PC-9 (cell line): ENCODE measurements around the gene CCDC141. TPM values are rescaled to one million over a fixed set of nuclear protein-coding genes. Genes with fewer than 3 reads are reported as not detected.

Experiments used
- BruUV-seq: library from RNA; stranded (reverse); fragments of 400-500 nt; replicated peaks from 2 replicates; lab custom pipeline; 2021; lab: Mats Ljungman, UMichigan
- CTCF ChIA-PET: fragments of 300-600 bp; sonication (Branson Sonifier 250); formaldehyde crosslinking; loops from one replicate; lab custom pipeline; 2022; ENCODE audit warnings: antibody characterized with exemption; lab: Charles Lee
- POLR2A ChIA-PET: fragments of 300-600 bp; sonication (Branson Sonifier 250); formaldehyde crosslinking; loops from one replicate; lab custom pipeline; 2022; ENCODE audit warnings: antibody characterized with exemption; ENCODE audit not compliant: unreplicated experiment; lab: Charles Lee
- DNase-seq, 2 experiments: peaks; one replicate each; pipeline versions ENCODE4 v3.0.0 to v3.0.0-alpha.2; 2015 to 2022; ENCODE audit warnings: mixed read lengths in 1 of 2
- H2AFZ ChIP-seq: fragments of 200-600 bp; sonication (generic); 2 replicates; pipeline ENCODE4 v1.8.1; 2017; ENCODE audit warnings: antibody characterized with exemption
- H3F3A ChIP-seq: fragments of 200-600 bp; sonication (generic); 2 replicates; pipeline ENCODE4 v1.8.1; 2017; ENCODE audit warnings: antibody characterized with exemption, mild to moderate bottlenecking, low read depth; ENCODE audit not compliant: insufficient read depth
- H3K27ac ChIP-seq: fragments of 200-600 bp; sonication (generic); 2 replicates; pipeline ENCODE4 v1.6.1; 2016; ENCODE audit warnings: mixed run types
- H3K27me3 ChIP-seq: fragments of 200-600 bp; sonication (generic); 2 replicates; pipeline ENCODE4 v1.6.1; 2016; ENCODE audit warnings: low read depth, mixed run types; ENCODE audit not compliant: insufficient read depth
- H3K36me3 ChIP-seq: fragments of 200-600 bp; sonication (generic); 2 replicates; pipeline ENCODE4 v1.6.1; 2016; ENCODE audit warnings: low read depth, mixed run types
- H3K4me1 ChIP-seq: fragments of 200-600 bp; sonication (generic); replicated peaks from 2 replicates; pipeline ENCODE4 v1.6.1; 2016; ENCODE audit warnings: mixed run types; ENCODE audit not compliant: insufficient read depth
- H3K4me2 ChIP-seq: fragments of 200-600 bp; sonication (generic); 2 replicates; pipeline ENCODE4 v1.6.1; 2017; ENCODE audit warnings: mixed run types
- H3K4me3 ChIP-seq: fragments of 200-600 bp; sonication (generic); 2 replicates; pipeline ENCODE4 v1.6.1; 2016; ENCODE audit warnings: mixed run types
- H3K79me2 ChIP-seq: fragments of 200-600 bp; sonication (generic); 2 replicates; pipeline ENCODE4 v1.6.1; 2017; ENCODE audit warnings: low read depth, mixed run types
- H3K9me2 ChIP-seq: fragments of 200-600 bp; sonication (generic); 2 replicates; pipeline ENCODE4 v1.8.1; 2017; ENCODE audit warnings: mild to moderate bottlenecking; ENCODE audit not compliant: insufficient read depth
- H3K9me3 ChIP-seq: fragments of 200-600 bp; sonication (generic); 2 replicates; pipeline ENCODE4 v1.8.1; 2016; ENCODE audit warnings: low read depth; ENCODE audit not compliant: insufficient read depth
- H4K20me1 ChIP-seq: fragments of 200-600 bp; sonication (generic); 2 replicates; pipeline ENCODE4 v1.8.1; 2017; ENCODE audit not compliant: insufficient read depth
- CTCF ChIP-seq: fragments of 200-600 bp; sonication (generic); conservative IDR thresholded peaks from 2 replicates; pipeline ENCODE4 v1.6.1; 2017; ENCODE audit warnings: mixed run types, antibody characterized with exemption, mild to moderate bottlenecking, moderate library complexity
- EZH2 ChIP-seq: fragments of 200-600 bp; sonication (generic); IDR thresholded peaks from 2 replicates; pipeline ENCODE4 v1.8.0; 2017; ENCODE audit warnings: antibody characterized with exemption, low read depth
- intact Hi-C: fragments of 100-400 bp; cut with micrococcal nuclease; formaldehyde crosslinking; loops from one replicate; pipeline ENCODE4 v1.10.0; 2022; ENCODE audit not compliant: unreplicated experiment
- total RNA-seq: library from RNA; stranded (reverse); gene quantifications from 2 replicates; pipeline ENCODE4 v1.2.3, GENCODE V29; 2021

CCDC141 gene
- total RNA-seq, 1 experiment from 2014 or later = not detected

- no TSS peak for BruUV-seq
- ChIA-PET CTCF (no interaction called here), POLR2A (no interaction called here)
- H3K4me1 ChIP-seq = no peaks in the 10 kb centered on the region
- H3K4me3 ChIP-seq = no peak overlapping the region
- H3F3A ChIP-seq = no peaks in the 10 kb centered on the region
- H4K20me1 ChIP-seq = no peaks in the 10 kb centered on the region
- no peak for DNase-seq
- no peak for TF ChIP-seq CTCF
- no peak for TF ChIP-seq EZH2
- H3K9me3 ChIP-seq = no peaks in the 10 kb centered on the region
- H3K36me3 ChIP-seq = no peaks in the 10 kb centered on the region
- H3K27ac ChIP-seq = no peak overlapping the region
- no peaks in the 10 kb centered on the region for H3K79me2 ChIP-seq
- no peaks in the 10 kb centered on the region for H3K9me2 ChIP-seq
- H3K4me2 ChIP-seq = no peak overlapping the region
- intact Hi-C loops = loop anchor here (5.0 kb wide), 1 partner anchor 93 kb away; no protein-coding TSS in a partner anchor
- H2AFZ ChIP-seq = no peak overlapping the region
- no peaks in the 10 kb centered on the region for H3K27me3 ChIP-seq
Observed at GRCh38 chr2:178895171-178895570, 154.8 kb downstream of the CCDC141 start.

- ChIA-PET CTCF (interaction anchor here (0.7 to 1.2 kb wide), 2 partner anchors 22 to 235 kb away, joined by 4 to 5 read pairs; no protein-coding TSS in a partner anchor), POLR2A (no interaction called here)
- no peak for DNase-seq
- H3K4me2 ChIP-seq = no peak overlapping the region
- no peaks in the 10 kb centered on the region for H4K20me1 ChIP-seq
- H3F3A ChIP-seq = no peaks in the 10 kb centered on the region
- TF ChIP-seq EZH2 (no peak), CTCF (no peak)
- H3K4me3 ChIP-seq = no peak overlapping the region
- no peak overlapping the region; the same call in 1 of the 2 replicates for H2AFZ ChIP-seq
- H3K4me1 ChIP-seq = no peaks in the 10 kb centered on the region
- H3K9me2 ChIP-seq = no peaks in the 10 kb centered on the region
- H3K79me2 ChIP-seq = no peaks in the 10 kb centered on the region
- no peaks in the 10 kb centered on the region for H3K36me3 ChIP-seq
- no peaks in the 10 kb centered on the region for H3K27me3 ChIP-seq
- no TSS peak for BruUV-seq
- no peak overlapping the region for H3K27ac ChIP-seq
- intact Hi-C loops = loop anchor here (5.0 kb wide), 1 partner anchor 234 kb away; no protein-coding TSS in a partner anchor
- no peaks in the 10 kb centered on the region for H3K9me3 ChIP-seq
Observed at GRCh38 chr2:178892751-178893625, 156.9 kb downstream of the CCDC141 start.

- no TSS peak for BruUV-seq
- CTCF ChIA-PET = interaction anchor here (0.6 kb wide), 1 partner anchor 485 kb away, joined by 3 read pairs; no protein-coding TSS in a partner anchor
- intact Hi-C loops = loop anchor here (1.0 to 5.0 kb wide), 3 partner anchors 22 to 235 kb away; no protein-coding TSS in a partner anchor
- POLR2A ChIA-PET = no interaction called here
- H3K4me2 ChIP-seq = no peak overlapping the region
- no peak overlapping the region for H3K4me3 ChIP-seq
- no peaks in the 10 kb centered on the region for H3K79me2 ChIP-seq
- no peak for TF ChIP-seq EZH2
- no peak overlapping the region for H3K27ac ChIP-seq
- no peaks in the 10 kb centered on the region for H3F3A ChIP-seq
- H3K36me3 ChIP-seq = no peaks in the 10 kb centered on the region
- H3K4me1 ChIP-seq = no peaks in the 10 kb centered on the region
- H3K9me2 ChIP-seq = no peaks in the 10 kb centered on the region
- peak overlapping the region; percentile 10; the same call in 1 of the 2 replicates for H2AFZ ChIP-seq
- no peaks in the 10 kb centered on the region for H3K9me3 ChIP-seq
- H3K27me3 ChIP-seq = no peaks in the 10 kb centered on the region
- no peaks in the 10 kb centered on the region for H4K20me1 ChIP-seq
- no peak for DNase-seq
Observed at GRCh38 chr2:178891959-178892485, 157.9 kb downstream of the CCDC141 start.
